Suppressor macrophage (primary cell): ENCODE data around the gene IGSF11.
A peak's percentile ranks its signal among the peaks of the same experiment; 100 is the strongest.
"Not testable (repeated sequence)": the region's sequence is repeated elsewhere in the genome, so short reads cannot be mapped to it uniquely, and the experiment has no call there.

Experiments used
- DNase-seq, 4 experiments: peaks; one replicate each; pipeline ENCODE4 v3.0.0-alpha.2; 2020 to 2022

The IGSF11 gene

DNA sequence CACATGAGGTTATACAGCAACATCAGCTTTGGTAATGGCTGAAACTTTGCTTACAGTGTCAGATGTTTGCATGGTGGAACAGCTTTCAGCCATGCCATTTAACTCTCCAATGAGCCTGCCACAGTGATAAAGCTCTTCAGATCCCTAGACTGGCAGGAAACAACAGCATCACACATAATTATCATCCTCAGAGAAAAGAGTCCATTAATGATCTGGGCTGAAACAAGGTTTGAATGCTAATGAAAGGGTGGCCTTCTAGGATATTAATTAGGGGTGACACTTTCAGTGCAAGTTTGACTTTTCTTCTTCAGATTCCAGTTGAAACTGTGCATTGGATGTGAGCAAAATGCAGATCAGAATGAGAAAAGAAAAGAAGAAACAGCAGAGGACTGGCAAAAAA, 166.6 kb downstream of the IGSF11 start:
- DNase-seq: no peak

DNA sequence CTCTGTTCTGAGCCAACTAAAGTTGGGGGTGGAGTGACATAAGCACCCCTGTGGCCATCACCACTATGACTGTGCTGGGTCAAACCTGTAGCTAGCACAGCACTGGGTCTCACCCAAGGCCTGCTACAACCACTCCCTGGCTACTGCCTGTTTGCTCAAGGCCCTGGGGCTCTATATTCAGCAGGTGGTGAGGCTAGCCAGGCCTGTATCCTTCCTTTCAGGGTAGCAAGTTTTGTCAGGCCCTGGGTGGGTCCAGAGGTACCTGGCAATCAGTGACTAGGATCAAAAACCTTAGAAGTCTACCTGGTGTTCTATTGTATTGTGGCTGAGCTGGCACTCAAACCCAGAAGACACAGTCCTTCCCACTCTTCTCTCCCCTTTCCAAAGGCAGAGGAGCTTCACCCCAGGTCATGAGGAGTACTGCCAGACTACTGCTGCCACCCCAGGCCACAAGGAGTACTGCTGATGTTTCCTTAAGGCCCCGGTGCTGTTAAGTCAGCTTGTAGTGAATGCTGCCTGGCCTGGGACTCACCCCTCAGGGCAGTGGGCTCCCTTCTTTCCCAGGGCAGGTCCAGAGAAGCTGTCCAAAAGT, 170.8 kb downstream of the IGSF11 start:
- DNase-seq: peak in 2 of 4 experiments; percentile 5 to 6

DNA sequence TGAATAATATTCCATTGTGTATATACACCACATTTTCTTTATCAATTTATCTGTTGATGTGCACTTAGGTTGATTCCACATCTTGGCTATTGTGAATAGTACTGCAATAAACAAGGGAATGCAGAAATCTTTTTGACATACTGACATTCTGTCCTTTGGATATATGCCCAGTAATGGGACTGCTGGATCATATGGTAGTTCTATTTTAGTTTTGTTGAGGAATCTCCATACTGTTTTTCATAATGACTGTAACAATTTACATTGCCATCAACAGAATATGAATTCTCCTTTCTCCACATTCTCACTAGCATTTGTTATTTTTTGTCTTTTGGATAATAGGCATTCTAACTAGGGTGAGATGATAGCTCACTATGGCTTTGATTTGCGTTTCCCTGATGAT, 174.7 kb downstream of the IGSF11 start:
- DNase-seq: no peak

DNA sequence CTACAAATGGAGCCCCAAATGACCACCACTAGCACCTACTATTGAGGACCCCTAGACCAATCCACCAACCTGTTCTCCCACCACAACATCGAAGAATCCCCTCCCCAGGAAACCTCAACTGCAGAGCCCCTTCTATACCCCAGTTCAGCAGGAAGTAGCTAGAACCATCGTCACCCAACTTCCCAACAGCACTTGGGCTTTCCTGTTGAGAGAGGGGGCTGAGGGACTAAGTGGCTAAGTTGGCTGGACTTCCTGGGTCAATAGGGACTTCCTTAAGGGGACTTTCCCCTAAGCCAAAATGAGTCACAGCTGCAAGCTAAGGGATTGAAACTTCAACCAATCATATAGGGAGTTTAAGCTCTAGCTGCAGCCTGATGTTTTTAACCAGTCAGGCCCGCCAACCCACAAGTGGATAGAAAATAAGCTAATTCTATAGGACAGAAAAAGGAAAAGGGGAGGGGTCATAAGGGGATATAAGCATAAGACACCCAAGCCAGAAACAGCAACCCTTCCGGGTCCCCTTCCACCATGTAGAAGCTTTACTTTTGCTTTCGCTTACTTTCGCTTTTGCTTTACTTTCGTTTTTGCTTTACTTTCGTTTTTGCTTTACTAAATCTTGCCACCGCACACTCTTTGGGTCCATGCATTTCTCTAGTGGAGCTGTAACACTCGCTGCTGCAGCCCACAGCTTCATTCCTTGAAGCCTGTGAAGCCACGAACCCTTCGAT, 183.0 kb downstream of the IGSF11 start:
- not testable (repeated sequence) for DNase-seq

GRCh38 chr3:118850687-118851086, 184.0 kb downstream of the IGSF11 start:
- no peak for DNase-seq
